Mammary epithelial cell (primary cell): ENCODE results near the gene HSD17B2.

Source experiments
- CTCF ChIP-seq, 2 donors: IDR thresholded peaks in 1 of 2; conservative IDR thresholded peaks in 1 of 2; 2 replicates each; pipeline ENCODE4 v1.5.1; 2011 to 2012; ENCODE audit warnings: inconsistent platforms in 2 of 2, low read length in 2 of 2, mild to moderate bottlenecking in 2 of 2, control low read depth in 1 of 2, low read depth in 1 of 2; ENCODE audit not compliant: insufficient read depth in 1 of 2; ENCODE audit errors: extremely low read depth in 1 of 2
- EZH2 ChIP-seq: IDR thresholded peaks from 2 replicates; pipeline ENCODE4 v1.6.1; 2012; ENCODE audit warnings: low read length, inconsistent platforms, borderline replicate concordance

- TF ChIP-seq EZH2 (no peak), CTCF (conservative IDR thresholded peaks at IDR 0.05 in 1 of 2, IDR thresholded peaks at IDR 0.05 in 1 of 2; ENCODE audit: extremely low read depth in 1 of 2, insufficient read depth in 1 of 2, low read depth in 1 of 2, low read length in 2 of 2) (no peak)
Measured at GRCh38 chr16:82094942-82095540, 60.0 kb downstream of the HSD17B2 start.
